Vagina (tissue), 2 donors: Measurements from ENCODE around the gene SLC1A1.

ENCODE experiments used
- POLR2A ChIP-seq, 2 donors: fragments of 450-650 bp; IDR thresholded peaks; one replicate each; pipeline ENCODE4 v1.6.1; 2017; ENCODE audit warnings: antibody characterized with exemption in 2 of 2, mild to moderate bottlenecking in 2 of 2, moderate library complexity in 2 of 2
- POLR2AphosphoS5 ChIP-seq, 2 donors: sonication (generic); formaldehyde crosslinking; IDR thresholded peaks; one replicate each; pipeline ENCODE4 v1.9.0; 2017; ENCODE audit warnings: antibody characterized with exemption in 2 of 2, mild to moderate bottlenecking in 2 of 2, low read depth in 1 of 2; ENCODE audit not compliant: insufficient read depth in 1 of 2
- TF ChIP-seq, protein P1 (sequence below), 3 experiments: fragments of 450-650 bp in 2 of 3; fragments of 200-600 bp in 1 of 3; sonication (generic) in 1 of 3; IDR thresholded peaks; one replicate each; pipeline ENCODE4 v1.5.1; 2017 to 2019; ENCODE audit warnings: antibody characterized with exemption in 3 of 3, mild to moderate bottlenecking in 2 of 3, moderate library complexity in 2 of 3

DNA sequence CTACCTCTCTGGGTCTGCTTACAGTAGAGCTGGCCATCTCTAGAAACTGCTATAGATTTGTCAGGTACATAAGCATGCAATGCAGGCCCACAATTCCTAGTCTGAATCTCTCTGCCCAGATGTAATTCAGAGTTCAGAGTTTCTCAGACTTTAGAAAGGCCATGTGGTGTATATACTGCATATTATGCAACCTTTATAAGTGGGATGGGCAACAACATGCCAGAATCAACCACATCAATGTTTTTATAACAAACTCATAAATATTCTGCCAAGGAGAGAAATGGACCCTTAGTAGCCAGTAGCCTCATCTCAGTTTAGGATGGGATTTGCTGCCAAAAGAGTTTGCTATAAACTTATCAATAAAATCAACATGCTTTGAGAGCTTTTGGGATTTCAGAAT is 78.8 kb downstream of the SLC1A1 start:
- TF ChIP-seq, protein P1, sequence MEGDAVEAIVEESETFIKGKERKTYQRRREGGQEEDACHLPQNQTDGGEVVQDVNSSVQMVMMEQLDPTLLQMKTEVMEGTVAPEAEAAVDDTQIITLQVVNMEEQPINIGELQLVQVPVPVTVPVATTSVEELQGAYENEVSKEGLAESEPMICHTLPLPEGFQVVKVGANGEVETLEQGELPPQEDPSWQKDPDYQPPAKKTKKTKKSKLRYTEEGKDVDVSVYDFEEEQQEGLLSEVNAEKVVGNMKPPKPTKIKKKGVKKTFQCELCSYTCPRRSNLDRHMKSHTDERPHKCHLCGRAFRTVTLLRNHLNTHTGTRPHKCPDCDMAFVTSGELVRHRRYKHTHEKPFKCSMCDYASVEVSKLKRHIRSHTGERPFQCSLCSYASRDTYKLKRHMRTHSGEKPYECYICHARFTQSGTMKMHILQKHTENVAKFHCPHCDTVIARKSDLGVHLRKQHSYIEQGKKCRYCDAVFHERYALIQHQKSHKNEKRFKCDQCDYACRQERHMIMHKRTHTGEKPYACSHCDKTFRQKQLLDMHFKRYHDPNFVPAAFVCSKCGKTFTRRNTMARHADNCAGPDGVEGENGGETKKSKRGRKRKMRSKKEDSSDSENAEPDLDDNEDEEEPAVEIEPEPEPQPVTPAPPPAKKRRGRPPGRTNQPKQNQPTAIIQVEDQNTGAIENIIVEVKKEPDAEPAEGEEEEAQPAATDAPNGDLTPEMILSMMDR (IDR thresholded peaks at IDR 0.05): no peak
- TF ChIP-seq POLR2AphosphoS5 (IDR thresholded peaks at IDR 0.05; ENCODE audit: insufficient read depth in 1 of 2, low read depth in 1 of 2) (no peak), POLR2A (IDR thresholded peaks at IDR 0.05) (no peak)
